ENCODE data around the gene NDFIP1. TPM values are rescaled to one million over a fixed set of nuclear protein-coding genes. Genes with fewer than 3 reads are reported as not detected.
A peak's percentile ranks its signal among the peaks of the same experiment; 100 is the strongest.

NDFIP1 gene
- total RNA-seq, 1 experiment from 2014 or later, result 27.6 TPM

- POLR2A ChIA-PET, result no interaction called here
- DNase-seq (ENCODE audit: low spot score), result peak; percentile 17
- Mint-ChIP-seq H3K36me3 (no peaks in the 10 kb centered on the region), H3K4me3 (no peak overlapping the region), H3K27ac (no peak overlapping the region), H3K4me1 (peaks cover 33% of the 10 kb centered on the region), H3K9me3 (no peaks in the 10 kb centered on the region), H3K27me3 (ENCODE audit: low read depth) (no peaks in the 10 kb centered on the region)
- CTCF ChIA-PET, result no interaction called here
- ATAC-seq, result peak; percentile 68
- TF ChIP-seq NR1H2 (CRISPR knock-in tag; IDR thresholded peaks at IDR 0.05) (no peak), IRF2 (CRISPR knock-in tag; IDR thresholded peaks at IDR 0.05; ENCODE audit: borderline replicate concordance, low read depth) (no peak), TEAD1 (CRISPR knock-in tag; IDR thresholded peaks at IDR 0.05) (no peak), OVOL2 (CRISPR knock-in tag; IDR thresholded peaks at IDR 0.05; ENCODE audit: borderline replicate concordance) (no peak), FOXJ3 (CRISPR knock-in tag; IDR thresholded peaks at IDR 0.05; ENCODE audit: borderline replicate concordance) (no peak), KAT7 (CRISPR knock-in tag; IDR thresholded peaks at IDR 0.05; ENCODE audit: borderline replicate concordance) (no peak)
- TF ChIP-seq, protein P1, sequence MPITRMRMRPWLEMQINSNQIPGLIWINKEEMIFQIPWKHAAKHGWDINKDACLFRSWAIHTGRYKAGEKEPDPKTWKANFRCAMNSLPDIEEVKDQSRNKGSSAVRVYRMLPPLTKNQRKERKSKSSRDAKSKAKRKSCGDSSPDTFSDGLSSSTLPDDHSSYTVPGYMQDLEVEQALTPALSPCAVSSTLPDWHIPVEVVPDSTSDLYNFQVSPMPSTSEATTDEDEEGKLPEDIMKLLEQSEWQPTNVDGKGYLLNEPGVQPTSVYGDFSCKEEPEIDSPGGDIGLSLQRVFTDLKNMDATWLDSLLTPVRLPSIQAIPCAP (CRISPR knock-in tag; IDR thresholded peaks at IDR 0.05), result no peak
- TF ChIP-seq, protein P2, sequence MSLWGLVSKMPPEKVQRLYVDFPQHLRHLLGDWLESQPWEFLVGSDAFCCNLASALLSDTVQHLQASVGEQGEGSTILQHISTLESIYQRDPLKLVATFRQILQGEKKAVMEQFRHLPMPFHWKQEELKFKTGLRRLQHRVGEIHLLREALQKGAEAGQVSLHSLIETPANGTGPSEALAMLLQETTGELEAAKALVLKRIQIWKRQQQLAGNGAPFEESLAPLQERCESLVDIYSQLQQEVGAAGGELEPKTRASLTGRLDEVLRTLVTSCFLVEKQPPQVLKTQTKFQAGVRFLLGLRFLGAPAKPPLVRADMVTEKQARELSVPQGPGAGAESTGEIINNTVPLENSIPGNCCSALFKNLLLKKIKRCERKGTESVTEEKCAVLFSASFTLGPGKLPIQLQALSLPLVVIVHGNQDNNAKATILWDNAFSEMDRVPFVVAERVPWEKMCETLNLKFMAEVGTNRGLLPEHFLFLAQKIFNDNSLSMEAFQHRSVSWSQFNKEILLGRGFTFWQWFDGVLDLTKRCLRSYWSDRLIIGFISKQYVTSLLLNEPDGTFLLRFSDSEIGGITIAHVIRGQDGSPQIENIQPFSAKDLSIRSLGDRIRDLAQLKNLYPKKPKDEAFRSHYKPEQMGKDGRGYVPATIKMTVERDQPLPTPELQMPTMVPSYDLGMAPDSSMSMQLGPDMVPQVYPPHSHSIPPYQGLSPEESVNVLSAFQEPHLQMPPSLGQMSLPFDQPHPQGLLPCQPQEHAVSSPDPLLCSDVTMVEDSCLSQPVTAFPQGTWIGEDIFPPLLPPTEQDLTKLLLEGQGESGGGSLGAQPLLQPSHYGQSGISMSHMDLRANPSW (CRISPR knock-in tag; conservative IDR thresholded peaks at IDR 0.05; ENCODE audit: low read depth), result no peak
Observed at GRCh38 chr5:142059304-142059940, 49.2 kb upstream of the NDFIP1 start.

- ATAC-seq (no peak), DNase-seq (ENCODE audit: low spot score) (no peak)
- no peaks in the 10 kb centered on the region for H3K27me3 Mint-ChIP-seq (ENCODE audit: low read depth)
- peaks cover 11% of the 10 kb centered on the region for H3K4me1 Mint-ChIP-seq
- no peak overlapping the region for H3K27ac Mint-ChIP-seq
- CTCF ChIA-PET, result interaction anchor here (0.7 to 1.7 kb wide), 6 partner anchors 10 to 94 kb away, joined by 3 to 8 read pairs (median 6); partner anchors contain the start of genes GNPDA1 and RNF14
- POLR2A ChIA-PET, result interaction anchor here (0.5 to 1.4 kb wide), 2 partner anchors 15 to 18 kb away, joined by 3 to 4 read pairs; no protein-coding TSS in a partner anchor
- no peaks in the 10 kb centered on the region for H3K9me3 Mint-ChIP-seq
- no peaks in the 10 kb centered on the region for H3K36me3 Mint-ChIP-seq
- H3K4me3 Mint-ChIP-seq, result peak overlapping the region; percentile 48
- TF ChIP-seq, protein P3, sequence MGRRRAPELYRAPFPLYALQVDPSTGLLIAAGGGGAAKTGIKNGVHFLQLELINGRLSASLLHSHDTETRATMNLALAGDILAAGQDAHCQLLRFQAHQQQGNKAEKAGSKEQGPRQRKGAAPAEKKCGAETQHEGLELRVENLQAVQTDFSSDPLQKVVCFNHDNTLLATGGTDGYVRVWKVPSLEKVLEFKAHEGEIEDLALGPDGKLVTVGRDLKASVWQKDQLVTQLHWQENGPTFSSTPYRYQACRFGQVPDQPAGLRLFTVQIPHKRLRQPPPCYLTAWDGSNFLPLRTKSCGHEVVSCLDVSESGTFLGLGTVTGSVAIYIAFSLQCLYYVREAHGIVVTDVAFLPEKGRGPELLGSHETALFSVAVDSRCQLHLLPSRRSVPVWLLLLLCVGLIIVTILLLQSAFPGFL (CRISPR knock-in tag; IDR thresholded peaks at IDR 0.05; ENCODE audit: borderline replicate concordance), result no peak
- no peak for TF ChIP-seq TEAD1 (CRISPR knock-in tag; IDR thresholded peaks at IDR 0.05)
- no peak for TF ChIP-seq ZNF317 (CRISPR knock-in tag; IDR thresholded peaks at IDR 0.05; ENCODE audit: borderline replicate concordance, low read depth)
- no peak for TF ChIP-seq ZNF532 (CRISPR knock-in tag; IDR thresholded peaks at IDR 0.05; ENCODE audit: borderline replicate concordance)
- TF ChIP-seq ZNF219 (CRISPR knock-in tag; IDR thresholded peaks at IDR 0.05; ENCODE audit: borderline replicate concordance), result no peak
- no peak for TF ChIP-seq RORB (CRISPR knock-in tag; IDR thresholded peaks at IDR 0.05)
- TF ChIP-seq MXD4 (CRISPR knock-in tag; IDR thresholded peaks at IDR 0.05; ENCODE audit: borderline replicate concordance), result no peak
- no peak for TF ChIP-seq ZNF138 (CRISPR knock-in tag; conservative IDR thresholded peaks at IDR 0.05)
- no peak for TF ChIP-seq JUN (CRISPR knock-in tag; IDR thresholded peaks at IDR 0.05)
- TF ChIP-seq ZNF232 (CRISPR knock-in tag; IDR thresholded peaks at IDR 0.05), result no peak
- TF ChIP-seq, protein P1 (CRISPR knock-in tag; IDR thresholded peaks at IDR 0.05), result no peak
- TF ChIP-seq CREM (CRISPR knock-in tag; IDR thresholded peaks at IDR 0.05), result no peak
- TF ChIP-seq NR1H2 (CRISPR knock-in tag; IDR thresholded peaks at IDR 0.05), result no peak
- no peak for TF ChIP-seq ZBTB43 (CRISPR knock-in tag; IDR thresholded peaks at IDR 0.05)
- no peak for TF ChIP-seq USF2 (CRISPR knock-in tag; IDR thresholded peaks at IDR 0.05)
- no peak for TF ChIP-seq NFATC4 (CRISPR knock-in tag; IDR thresholded peaks at IDR 0.05)
Observed at GRCh38 chr5:142063376-142063775, 45.2 kb upstream of the NDFIP1 start.
